ENCODE results near the gene ZNF304. TPM values are rescaled to one million over a fixed set of nuclear protein-coding genes. Genes with fewer than 3 reads are reported as not detected.

The ZNF304 gene
- total RNA-seq, 1 experiment from 2014 or later: 8.1 TPM

GRCh38 chr19:57376151-57376550 lies 25.1 kb downstream of the ZNF304 start:
- Histone ChIP-seq H4K20me1 (ENCODE audit: low read length) (no peaks in the 10 kb centered on the region), H3K9ac (ENCODE audit: low read length) (no peak overlapping the region), H3K4me2 (ENCODE audit: low read length) (no peak overlapping the region), H2AFZ (ENCODE audit: low read length) (no peak overlapping the region), H3K4me1 (ENCODE audit: insufficient read depth, low read length) (no peaks in the 10 kb centered on the region), H3K9me2 (replicated peaks; ENCODE audit: low read length) (no peaks in the 10 kb centered on the region), H3K36me3 (ENCODE audit: low read depth, low read length) (peaks cover 56% of the 10 kb centered on the region), H3K4me3 (ENCODE audit: low read length) (no peak overlapping the region), H3K27me3 (ENCODE audit: low read length) (no peaks in the 10 kb centered on the region), H3K27ac (ENCODE audit: low read length) (no peak overlapping the region), H3F3A (ENCODE audit: low read length, unreplicated experiment) (no peaks in the 10 kb centered on the region), H3K79me2 (ENCODE audit: low read length) (no peaks in the 10 kb centered on the region), H3K9me3 (ENCODE audit: low read length) (peaks cover 25% of the 10 kb centered on the region)
- CTCF ChIA-PET: no interaction called here
- no TSS peak for BruUV-seq (replicated peaks)
- intact Hi-C loops (cut with micrococcal nuclease): no loop called here
- ATAC-seq: no peak
- no peak for DNase-seq
- no peak for TF ChIP-seq EZH2phosphoT487 (IDR thresholded peaks at IDR 0.05; ENCODE audit: borderline replicate concordance, low read length)
- TF ChIP-seq EZH2 (IDR thresholded peaks at IDR 0.05; ENCODE audit: low read length, unreplicated experiment): no peak
- no peak for TF ChIP-seq CTCF (conservative IDR thresholded peaks at IDR 0.05; ENCODE audit: low read depth, low read length)
- POLR2A ChIA-PET (ENCODE audit: unreplicated experiment): no interaction called here

DNA sequence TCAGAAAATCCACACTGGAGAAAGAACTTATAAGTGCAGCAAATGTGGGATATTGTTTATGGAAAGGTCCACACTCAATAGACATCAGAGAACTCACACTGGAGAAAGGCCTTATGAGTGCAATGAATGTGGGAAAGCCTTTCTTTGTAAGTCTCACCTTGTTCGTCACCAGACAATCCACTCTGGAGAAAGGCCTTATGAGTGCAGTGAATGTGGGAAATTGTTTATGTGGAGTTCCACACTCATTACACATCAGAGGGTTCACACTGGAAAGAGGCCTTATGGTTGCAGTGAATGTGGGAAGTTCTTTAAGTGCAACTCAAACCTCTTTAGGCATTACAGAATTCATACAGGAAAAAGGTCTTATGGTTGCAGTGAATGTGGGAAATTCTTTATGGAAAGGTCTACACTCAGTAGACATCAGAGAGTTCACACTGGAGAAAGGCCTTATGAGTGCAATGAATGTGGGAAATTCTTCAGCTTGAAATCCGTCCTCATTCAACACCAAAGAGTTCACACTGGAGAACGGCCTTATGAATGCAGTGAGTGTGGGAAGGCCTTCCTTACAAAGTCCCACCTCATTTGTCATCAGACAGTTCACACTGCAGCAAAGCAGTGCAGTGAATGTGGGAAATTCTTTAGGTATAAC lies 26.6 kb downstream of the ZNF304 start:
- no peak overlapping the region for H3K27ac ChIP-seq (ENCODE audit: low read length)
- H3K79me2 ChIP-seq (ENCODE audit: low read length): no peaks in the 10 kb centered on the region
- no peaks in the 10 kb centered on the region for H3K4me1 ChIP-seq (ENCODE audit: insufficient read depth, low read length)
- H3K36me3 ChIP-seq (ENCODE audit: low read depth, low read length): peaks cover 48% of the 10 kb centered on the region
- intact Hi-C loops (cut with micrococcal nuclease): no loop called here
- no peaks in the 10 kb centered on the region for H3K27me3 ChIP-seq (ENCODE audit: low read length)
- H3K9me3 ChIP-seq (ENCODE audit: low read length): peaks cover 25% of the 10 kb centered on the region
- no peak overlapping the region for H3K4me3 ChIP-seq (ENCODE audit: low read length)
- no TSS peak for BruUV-seq (replicated peaks)
- H2AFZ ChIP-seq (ENCODE audit: low read length): no peak overlapping the region
- H3K4me2 ChIP-seq (ENCODE audit: low read length): no peak overlapping the region
- ChIA-PET POLR2A (ENCODE audit: unreplicated experiment) (no interaction called here), CTCF (no interaction called here)
- H4K20me1 ChIP-seq (ENCODE audit: low read length): no peaks in the 10 kb centered on the region
- DNase-seq (no peak), ATAC-seq (no peak)
- TF ChIP-seq EZH2phosphoT487 (IDR thresholded peaks at IDR 0.05; ENCODE audit: borderline replicate concordance, low read length) (no peak), EZH2 (IDR thresholded peaks at IDR 0.05; ENCODE audit: low read length, unreplicated experiment) (no peak), CTCF (conservative IDR thresholded peaks at IDR 0.05; ENCODE audit: low read depth, low read length) (no peak)
- no peaks in the 10 kb centered on the region for H3F3A ChIP-seq (ENCODE audit: low read length, unreplicated experiment)
- no peak overlapping the region for H3K9ac ChIP-seq (ENCODE audit: low read length)
- H3K9me2 ChIP-seq (replicated peaks; ENCODE audit: low read length): no peaks in the 10 kb centered on the region

DNA sequence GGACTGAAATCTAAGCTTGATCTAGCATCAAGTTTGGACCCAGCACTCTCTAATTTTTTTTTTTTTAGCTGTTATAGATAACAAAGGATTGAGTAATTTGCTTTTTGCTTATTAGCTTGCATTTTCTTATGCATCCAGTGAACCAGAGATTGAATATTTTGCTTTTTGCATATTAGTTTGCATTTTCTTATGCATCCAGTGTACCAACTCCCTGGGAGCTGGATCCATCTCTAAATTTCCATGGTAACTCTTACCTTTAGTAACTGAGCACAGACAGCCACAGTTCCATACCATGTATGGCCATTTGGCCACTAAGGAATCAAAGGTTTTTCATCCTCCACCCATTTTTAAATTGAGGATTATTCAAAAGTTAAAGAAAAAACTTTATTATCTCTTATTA lies 29.9 kb downstream of the ZNF304 start:
- Histone ChIP-seq H3K9me3 (ENCODE audit: low read length) (peaks cover 20% of the 10 kb centered on the region), H3K36me3 (ENCODE audit: low read depth, low read length) (peaks cover 25% of the 10 kb centered on the region), H4K20me1 (ENCODE audit: low read length) (no peaks in the 10 kb centered on the region), H3F3A (ENCODE audit: low read length, unreplicated experiment) (no peaks in the 10 kb centered on the region), H3K27ac (ENCODE audit: low read length) (no peak overlapping the region), H3K9me2 (replicated peaks; ENCODE audit: low read length) (no peaks in the 10 kb centered on the region), H3K79me2 (ENCODE audit: low read length) (no peaks in the 10 kb centered on the region), H3K27me3 (ENCODE audit: low read length) (no peaks in the 10 kb centered on the region), H2AFZ (ENCODE audit: low read length) (no peak overlapping the region), H3K9ac (ENCODE audit: low read length) (no peak overlapping the region), H3K4me1 (ENCODE audit: insufficient read depth, low read length) (no peaks in the 10 kb centered on the region), H3K4me2 (ENCODE audit: low read length) (no peak overlapping the region), H3K4me3 (ENCODE audit: low read length) (no peak overlapping the region)
- ChIA-PET POLR2A (ENCODE audit: unreplicated experiment) (interaction anchor here (0.5 kb wide), 1 partner anchor 237 kb away, joined by 3 read pairs; no protein-coding TSS in a partner anchor), CTCF (no interaction called here)
- no peak for TF ChIP-seq CTCF (conservative IDR thresholded peaks at IDR 0.05; ENCODE audit: low read depth, low read length)
- TF ChIP-seq EZH2phosphoT487 (IDR thresholded peaks at IDR 0.05; ENCODE audit: borderline replicate concordance, low read length): no peak
- TF ChIP-seq EZH2 (IDR thresholded peaks at IDR 0.05; ENCODE audit: low read length, unreplicated experiment): no peak
- intact Hi-C loops (cut with micrococcal nuclease): no loop called here
- no peak for ATAC-seq
- DNase-seq: no peak
- BruUV-seq (replicated peaks): no TSS peak

Data from PC-3 (cell line).